DND-41 (cell line): ENCODE measurements around the gene ASH1L.

ENCODE experiments used
- EZH2 ChIP-seq: IDR thresholded peaks from 3 replicates; pipeline ENCODE4 v1.6.1; 2012; ENCODE audit warnings: borderline replicate concordance, low read depth, mild to moderate bottlenecking, moderate library complexity, low read length, inconsistent platforms; ENCODE audit not compliant: severe bottlenecking
- TF ChIP-seq, protein P1 (sequence below): IDR thresholded peaks from 2 replicates; pipeline ENCODE4 v1.5.1; 2012; ENCODE audit warnings: borderline replicate concordance, low read length, moderate library complexity, mild to moderate bottlenecking; ENCODE audit not compliant: poor library complexity, severe bottlenecking; ENCODE audit errors: extremely low read depth

- TF ChIP-seq, protein P1, sequence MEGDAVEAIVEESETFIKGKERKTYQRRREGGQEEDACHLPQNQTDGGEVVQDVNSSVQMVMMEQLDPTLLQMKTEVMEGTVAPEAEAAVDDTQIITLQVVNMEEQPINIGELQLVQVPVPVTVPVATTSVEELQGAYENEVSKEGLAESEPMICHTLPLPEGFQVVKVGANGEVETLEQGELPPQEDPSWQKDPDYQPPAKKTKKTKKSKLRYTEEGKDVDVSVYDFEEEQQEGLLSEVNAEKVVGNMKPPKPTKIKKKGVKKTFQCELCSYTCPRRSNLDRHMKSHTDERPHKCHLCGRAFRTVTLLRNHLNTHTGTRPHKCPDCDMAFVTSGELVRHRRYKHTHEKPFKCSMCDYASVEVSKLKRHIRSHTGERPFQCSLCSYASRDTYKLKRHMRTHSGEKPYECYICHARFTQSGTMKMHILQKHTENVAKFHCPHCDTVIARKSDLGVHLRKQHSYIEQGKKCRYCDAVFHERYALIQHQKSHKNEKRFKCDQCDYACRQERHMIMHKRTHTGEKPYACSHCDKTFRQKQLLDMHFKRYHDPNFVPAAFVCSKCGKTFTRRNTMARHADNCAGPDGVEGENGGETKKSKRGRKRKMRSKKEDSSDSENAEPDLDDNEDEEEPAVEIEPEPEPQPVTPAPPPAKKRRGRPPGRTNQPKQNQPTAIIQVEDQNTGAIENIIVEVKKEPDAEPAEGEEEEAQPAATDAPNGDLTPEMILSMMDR: no peak
- TF ChIP-seq EZH2: no peak
Measured at GRCh38 chr1:155383406-155383805, 179.2 kb downstream of the ASH1L start.
